ENCODE results near the gene STXBP5L. TPM values are rescaled to one million over a fixed set of nuclear protein-coding genes. Genes with fewer than 3 reads are reported as not detected.
"Not testable (repeated sequence)": the region's sequence is repeated elsewhere in the genome, so short reads cannot be mapped to it uniquely, and the experiment has no call there.

STXBP5L gene
- polyA plus RNA-seq, 1 of the 3 experiments (the other 2 are of a cell fraction) = 0.03 TPM

- no peak for TF ChIP-seq CHD2 (IDR thresholded peaks at IDR 0.05; ENCODE audit: low read length, partially characterized antibody)
Observed at GRCh38 chr3:121330118-121330517, 422.1 kb downstream of the STXBP5L start (continued).

GRCh38 chr3:121330634-121331033 is 422.6 kb downstream of the STXBP5L start:
- Histone ChIP-seq H3K36me3 (replicated peaks in 1 of 2; ENCODE audit: control insufficient read depth in 1 of 2, insufficient read depth in 2 of 2, low read length in 1 of 2) (no peaks in the 10 kb centered on the region), H3K9me2 (0 out of 2 replicates have a peak, but pooled peaks cover 2% of the 10 kb centered on the region), H3K9ac (no peak overlapping the region), H3K27ac (ENCODE audit: low read depth in 2 of 2, low read length in 1 of 2) (no peak overlapping the region), H3K4me2 (no peak overlapping the region), H3K4me1 (ENCODE audit: control insufficient read depth in 1 of 2, insufficient read depth in 2 of 2, low read depth in 1 of 2, low read length in 1 of 2) (no peaks in the 10 kb centered on the region), H4K20me1 (ENCODE audit: insufficient read depth) (no peaks in the 10 kb centered on the region), H3K4me3 (ENCODE audit: low read depth in 2 of 2, low read length in 1 of 2) (no peak overlapping the region), H3K27me3 (ENCODE audit: insufficient read depth) (no peaks in the 10 kb centered on the region), H3K79me2 (ENCODE audit: insufficient read depth) (no peaks in the 10 kb centered on the region), H2AFZ (ENCODE audit: low read depth) (no peak overlapping the region), H3F3A (replicated peaks; ENCODE audit: insufficient read depth) (no peaks in the 10 kb centered on the region), H3K9me3 (no peaks in the 10 kb centered on the region)
- ChIA-PET POLR2A (no interaction called here), CTCF (no interaction called here)
- DNase-seq = no peak
- WGBS (ENCODE audit: low lambda C conversion rate) = 19% methylated on average over 4 of the region's 4 CpGs
- TF ChIP-seq EZH2phosphoT487 (IDR thresholded peaks at IDR 0.05; ENCODE audit: borderline replicate concordance, low read depth) (no peak), CHD2 (IDR thresholded peaks at IDR 0.05; ENCODE audit: low read length, partially characterized antibody) (no peak), RXRA (IDR thresholded peaks at IDR 0.05; ENCODE audit: borderline replicate concordance, low read depth) (no peak)

- POLR2A ChIA-PET; H3K4me1 ChIP-seq (ENCODE audit: control insufficient read depth in 1 of 2, insufficient read depth in 2 of 2, low read depth in 1 of 2, low read length in 1 of 2); CTCF ChIA-PET: not testable (repeated sequence)
Observed at GRCh38 chr3:121355960-121356359, 448.0 kb downstream of the STXBP5L start.

GRCh38 chr3:121362035-121362734 is 454.2 kb downstream of the STXBP5L start:
- H3K4me2 ChIP-seq = no peak overlapping the region
- no peaks in the 10 kb centered on the region for H3K79me2 ChIP-seq (ENCODE audit: insufficient read depth)
- no peaks in the 10 kb centered on the region for H3K36me3 ChIP-seq (replicated peaks in 1 of 2; ENCODE audit: control insufficient read depth in 1 of 2, insufficient read depth in 2 of 2, low read length in 1 of 2)
- H3K4me1 ChIP-seq (ENCODE audit: control insufficient read depth in 1 of 2, insufficient read depth in 2 of 2, low read depth in 1 of 2, low read length in 1 of 2) = no peaks in the 10 kb centered on the region
- ChIA-PET CTCF (interaction anchor here (1.0 kb wide), 1 partner anchor 196 kb away, joined by 3 read pairs; no protein-coding TSS in a partner anchor), POLR2A (no interaction called here)
- H4K20me1 ChIP-seq (ENCODE audit: insufficient read depth) = no peaks in the 10 kb centered on the region
- no peak for DNase-seq
- no peak overlapping the region for H3K4me3 ChIP-seq (ENCODE audit: low read depth in 2 of 2, low read length in 1 of 2)
- H3K9me3 ChIP-seq = no peaks in the 10 kb centered on the region
- H2AFZ ChIP-seq (ENCODE audit: low read depth) = no peak overlapping the region
- no peaks in the 10 kb centered on the region for H3K27me3 ChIP-seq (ENCODE audit: insufficient read depth)
- TF ChIP-seq FOXM1 (IDR thresholded peaks at IDR 0.05; ENCODE audit: low read depth) = no peak
- no peak for TF ChIP-seq NRF1 (IDR thresholded peaks at IDR 0.05; ENCODE audit: low read depth, low read length)
- H3K9ac ChIP-seq = no peak overlapping the region
- H3F3A ChIP-seq (replicated peaks; ENCODE audit: insufficient read depth) = no peaks in the 10 kb centered on the region
- no peaks in the 10 kb centered on the region for H3K9me2 ChIP-seq
- 22% methylated on average over 2 of the region's 2 CpGs for WGBS (ENCODE audit: low lambda C conversion rate)
- no peak overlapping the region for H3K27ac ChIP-seq (ENCODE audit: low read depth in 2 of 2, low read length in 1 of 2)

More at GRCh38 chr3:121355960-121356359, 448.0 kb downstream of the STXBP5L start:
- not testable (repeated sequence) for H2AFZ ChIP-seq (ENCODE audit: low read depth); H3K9me3 ChIP-seq; H3F3A ChIP-seq (replicated peaks; ENCODE audit: insufficient read depth); H3K36me3 ChIP-seq (replicated peaks in 1 of 2; ENCODE audit: control insufficient read depth in 1 of 2, insufficient read depth in 2 of 2, low read length in 1 of 2); H4K20me1 ChIP-seq (ENCODE audit: insufficient read depth); H3K9ac ChIP-seq; H3K79me2 ChIP-seq (ENCODE audit: insufficient read depth); H3K27me3 ChIP-seq (ENCODE audit: insufficient read depth); H3K9me2 ChIP-seq; H3K4me2 ChIP-seq; DNase-seq; H3K27ac ChIP-seq (ENCODE audit: low read depth in 2 of 2, low read length in 1 of 2); H3K4me3 ChIP-seq (ENCODE audit: low read depth in 2 of 2, low read length in 1 of 2)
- WGBS (ENCODE audit: low lambda C conversion rate) = 42% methylated on average over 5 of the region's 5 CpGs

GRCh38 chr3:121388308-121388707 is 480.3 kb downstream of the STXBP5L start:
- H3K27ac ChIP-seq (ENCODE audit: low read depth in 2 of 2, low read length in 1 of 2); H3K9me3 ChIP-seq; H2AFZ ChIP-seq (ENCODE audit: low read depth); CTCF ChIA-PET; H3K79me2 ChIP-seq (ENCODE audit: insufficient read depth); H3K4me3 ChIP-seq (ENCODE audit: low read depth in 2 of 2, low read length in 1 of 2); H3K36me3 ChIP-seq (replicated peaks in 1 of 2; ENCODE audit: control insufficient read depth in 1 of 2, insufficient read depth in 2 of 2, low read length in 1 of 2); H3F3A ChIP-seq (replicated peaks; ENCODE audit: insufficient read depth); H4K20me1 ChIP-seq (ENCODE audit: insufficient read depth); H3K9me2 ChIP-seq; DNase-seq; H3K27me3 ChIP-seq (ENCODE audit: insufficient read depth); H3K4me2 ChIP-seq; H3K4me1 ChIP-seq (ENCODE audit: control insufficient read depth in 1 of 2, insufficient read depth in 2 of 2, low read depth in 1 of 2, low read length in 1 of 2); H3K9ac ChIP-seq: not testable (repeated sequence)
- WGBS (ENCODE audit: low lambda C conversion rate) = 29% methylated on average over 3 of the region's 3 CpGs
- POLR2A ChIA-PET = interaction anchor here (0.6 kb wide), 1 partner anchor 188 kb away, joined by 4 read pairs; no protein-coding TSS in a partner anchor
